DMS 273 treated with DMSO at 0.1 percent for 48 hours (cell line): ENCODE data around the gene DYNLL2.
"Not testable (repeated sequence)": the region's sequence is repeated elsewhere in the genome, so short reads cannot be mapped to it uniquely, and the experiment has no call there.

ENCODE experiments used
- DNase-seq: peaks from one replicate; lab custom pipeline; 2025; lab: John Stamatoyannopoulos, UW

DYNLL2 gene

DNA sequence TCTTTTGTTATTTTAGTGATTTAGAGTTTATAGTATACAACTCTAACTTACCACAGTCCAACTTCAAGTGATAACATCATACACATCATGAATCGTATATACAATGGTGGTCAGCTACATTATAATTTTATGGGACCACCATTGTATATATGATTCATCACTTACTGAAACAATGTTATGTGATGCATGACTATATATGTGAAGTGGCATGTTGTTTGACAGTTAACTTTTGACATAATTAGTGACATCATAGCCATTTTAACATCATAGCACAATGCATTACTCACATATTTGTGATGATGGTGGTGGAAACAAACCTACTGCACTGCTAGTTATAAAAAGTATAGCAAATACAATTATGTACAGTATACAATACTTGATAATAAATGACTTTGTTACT is 21.9 kb downstream of the DYNLL2 start:
- DNase-seq = no peak

DNA sequence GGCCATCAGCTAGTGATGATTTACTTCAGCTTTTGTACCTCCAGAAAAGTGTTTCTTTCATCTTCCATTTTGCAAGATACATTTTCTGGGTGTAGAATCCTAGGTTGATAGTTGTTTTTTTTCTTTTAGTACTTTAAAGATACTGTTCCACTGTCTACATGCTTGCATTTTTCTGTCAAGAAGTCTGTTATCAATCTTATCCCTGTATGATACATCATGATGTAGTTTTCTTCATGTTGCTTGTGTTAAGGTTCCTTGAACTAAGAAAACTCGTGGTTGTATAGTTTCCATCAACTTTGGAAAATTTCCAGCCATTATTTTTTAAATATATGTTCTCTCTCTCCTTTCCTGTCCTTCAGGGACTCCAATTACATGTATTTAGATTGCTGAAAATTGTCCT is 24.1 kb downstream of the DYNLL2 start:
- no peak for DNase-seq

DNA sequence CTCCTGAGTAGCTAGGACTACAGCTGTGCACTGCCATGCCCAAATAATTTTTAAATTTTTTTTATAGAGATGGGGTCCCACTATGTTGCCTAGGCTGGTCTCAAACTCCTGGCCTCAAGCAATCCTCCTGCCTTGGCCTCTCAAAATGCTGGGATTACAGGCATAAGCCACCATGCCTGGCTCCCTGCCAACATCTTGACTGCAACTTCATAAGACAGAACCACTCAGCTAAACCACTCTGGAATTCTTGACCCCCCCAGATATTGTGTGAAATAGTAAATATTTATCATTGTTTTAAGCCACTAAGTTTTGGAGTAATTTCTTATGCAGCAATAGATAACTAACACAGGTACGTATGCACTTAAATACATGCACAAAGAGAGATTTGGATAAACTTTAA is 26.0 kb downstream of the DYNLL2 start:
- DNase-seq = no peak

DNA sequence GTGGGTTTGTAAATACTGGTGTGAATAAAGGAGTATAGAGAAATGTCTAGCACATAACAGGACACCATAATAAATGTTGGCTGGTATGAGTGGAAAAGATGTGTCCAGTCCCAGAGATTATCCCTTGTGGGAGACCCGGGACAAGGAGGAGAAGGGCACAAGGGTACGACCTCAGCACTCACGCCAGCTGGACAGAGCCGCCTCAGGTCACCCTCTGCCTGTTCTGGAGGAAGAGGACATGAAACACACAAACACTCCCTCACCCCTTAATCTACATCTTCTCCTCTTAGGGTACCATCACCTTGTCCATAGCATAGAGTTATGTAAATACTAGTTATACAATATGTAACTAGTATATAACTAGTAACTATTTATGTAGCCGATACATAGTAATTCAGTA is 26.8 kb downstream of the DYNLL2 start:
- no peak for DNase-seq

DNA sequence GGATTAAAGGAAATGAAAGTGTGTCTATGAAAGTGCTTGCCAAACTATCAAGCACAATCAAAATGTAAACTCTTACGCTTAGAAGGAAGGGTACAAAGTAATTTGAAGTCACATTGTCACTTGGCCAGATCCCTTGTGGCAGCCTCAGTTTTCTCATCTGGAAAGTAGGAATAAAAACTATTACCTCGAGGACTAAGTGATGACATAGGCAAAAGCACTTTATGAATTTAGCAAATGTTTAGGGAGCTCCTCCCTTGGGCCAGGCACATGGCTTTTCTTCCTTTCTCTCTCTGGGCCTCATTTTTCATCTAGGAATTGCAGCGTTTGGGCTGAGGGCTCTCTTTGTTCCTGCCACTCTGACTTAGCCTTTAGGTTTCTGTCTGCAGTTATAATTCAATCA is 28.5 kb downstream of the DYNLL2 start:
- DNase-seq = no peak

DNA sequence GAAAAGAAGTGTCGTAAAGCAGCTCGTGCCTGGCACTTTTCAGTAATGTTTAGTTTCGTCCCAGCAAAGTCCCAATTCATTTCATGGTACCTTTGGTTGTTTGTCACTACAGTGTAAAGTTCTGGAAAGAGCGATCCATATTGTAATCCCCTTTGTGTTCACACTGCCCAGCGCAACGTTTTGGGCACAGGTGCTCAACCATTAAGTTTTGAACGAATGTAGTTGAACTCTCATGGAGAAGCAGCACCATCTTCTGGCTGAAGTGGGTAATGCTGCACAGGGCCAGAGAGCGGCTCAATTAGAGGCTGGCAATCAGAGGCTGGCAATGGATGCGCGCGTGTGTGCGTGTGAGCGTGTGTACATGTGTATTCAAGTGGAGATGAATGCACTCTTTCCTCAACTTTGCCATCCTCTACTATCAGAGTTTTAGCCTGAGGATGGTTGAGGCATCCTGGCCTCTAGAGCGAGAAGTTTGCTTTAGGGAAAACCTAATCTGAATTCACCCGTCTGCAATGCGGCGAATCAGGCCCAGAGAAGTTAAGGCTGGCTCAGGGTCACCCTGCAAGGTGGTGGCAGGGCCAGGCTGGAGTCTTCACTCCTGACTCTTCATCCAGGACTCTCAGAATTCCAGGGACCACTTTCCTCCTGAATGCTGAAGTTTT is 29.9 kb downstream of the DYNLL2 start:
- DNase-seq = no peak

DNA sequence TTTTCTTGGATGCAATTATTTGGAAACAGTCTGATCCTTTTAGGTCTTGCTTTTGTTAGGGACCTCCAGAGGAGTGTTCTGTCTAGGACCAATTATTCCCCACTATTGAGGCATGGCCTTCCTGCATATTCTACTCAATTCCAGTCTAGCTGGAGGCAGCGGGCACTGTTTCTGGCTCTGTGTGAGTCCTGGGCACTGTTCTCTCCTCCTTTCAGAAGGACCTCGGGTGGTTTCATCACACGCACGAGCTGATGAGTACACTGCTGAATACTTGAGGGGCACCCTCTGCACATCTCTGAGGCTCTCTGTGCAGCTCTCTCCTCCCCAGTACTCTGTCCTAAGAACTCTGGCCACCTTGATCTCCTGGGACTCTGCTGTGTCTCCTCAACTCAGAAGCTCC is 30.7 kb downstream of the DYNLL2 start:
- DNase-seq = no peak

DNA sequence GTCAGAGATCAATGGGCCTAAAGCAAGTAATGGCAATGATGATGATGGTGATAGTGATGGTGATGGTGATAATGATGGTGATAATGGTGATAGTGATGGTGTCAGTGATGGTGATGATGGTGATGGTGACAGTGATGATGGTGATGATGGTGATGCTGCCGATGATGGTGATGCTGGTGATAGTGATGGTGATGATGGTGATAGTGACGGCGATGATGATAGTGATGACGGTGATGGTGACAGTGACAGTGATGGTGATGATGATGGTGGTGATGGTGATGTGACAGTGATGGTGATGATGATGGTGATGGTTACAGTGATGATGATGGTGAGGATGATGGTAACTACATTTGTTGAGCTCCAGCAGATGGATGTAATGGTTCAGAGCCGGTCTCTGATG is 34.2 kb downstream of the DYNLL2 start:
- no peak for DNase-seq

DNA sequence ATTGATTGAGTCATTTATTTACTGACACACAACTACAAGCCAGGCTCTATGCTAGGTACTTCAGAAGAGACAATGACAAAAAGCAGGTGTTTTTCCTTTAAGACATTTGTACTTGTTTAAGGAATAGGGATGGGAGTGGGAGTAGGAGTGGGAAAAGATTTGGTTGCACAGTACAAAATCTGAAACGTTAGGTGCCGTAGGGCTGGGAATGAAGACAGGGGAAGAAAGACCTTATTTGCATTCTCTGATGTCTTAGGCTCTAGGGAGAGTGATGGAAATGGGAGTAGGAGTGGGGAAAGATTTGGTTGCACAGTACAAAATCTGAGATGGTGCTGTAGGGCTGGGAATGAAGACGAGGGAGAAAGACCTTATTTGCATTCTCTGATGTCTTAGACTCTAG is 36.3 kb downstream of the DYNLL2 start:
- DNase-seq = no peak

DNA sequence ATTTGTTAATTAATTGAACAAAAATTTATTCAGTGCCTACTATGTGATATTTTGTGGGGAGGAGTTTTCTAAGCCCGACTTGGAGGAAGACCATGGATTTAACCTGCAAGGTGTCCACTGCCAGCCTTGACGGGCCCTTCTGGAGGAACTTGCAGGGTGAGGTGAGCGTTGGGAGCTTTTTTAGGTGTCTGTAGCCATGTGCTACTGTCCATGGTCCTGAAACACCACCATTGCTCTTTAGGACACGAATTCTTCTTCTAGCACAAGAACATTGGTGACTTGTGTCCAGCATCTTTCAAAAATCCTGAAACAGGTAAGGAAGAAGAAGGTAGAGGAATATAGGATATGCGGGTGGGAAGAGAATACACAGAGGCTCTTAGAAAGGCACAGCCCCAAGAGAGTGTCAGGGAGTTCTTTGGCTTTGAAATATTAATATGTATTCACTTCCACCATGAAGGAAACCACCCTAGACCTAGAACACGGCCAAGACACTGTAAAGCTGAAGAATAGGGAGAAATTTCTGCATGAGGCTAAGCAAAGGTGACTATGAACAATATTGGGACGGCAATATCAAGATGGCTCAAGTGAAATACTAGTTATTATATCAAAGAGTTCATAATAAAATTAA is 37.1 kb downstream of the DYNLL2 start:
- DNase-seq = no peak

DNA sequence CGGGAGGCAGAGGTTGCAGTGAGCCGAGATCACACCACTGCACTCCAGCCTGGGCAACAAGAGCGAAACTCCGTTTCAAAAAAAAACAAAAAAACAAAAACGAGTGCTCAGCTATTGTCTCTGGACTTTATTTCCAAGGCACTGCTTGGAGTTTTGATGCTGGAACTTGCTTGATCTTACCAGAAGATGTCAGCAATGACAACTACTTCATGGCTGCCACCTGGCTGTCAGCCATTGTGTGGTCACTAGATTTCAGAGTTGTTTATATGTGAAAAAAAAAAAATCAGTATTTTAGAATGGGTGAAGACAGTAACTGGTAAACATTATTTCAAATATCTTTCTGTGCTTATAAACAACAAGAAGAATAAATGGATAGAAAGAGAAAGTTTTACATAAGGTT is 38.7 kb downstream of the DYNLL2 start:
- DNase-seq = no peak

DNA sequence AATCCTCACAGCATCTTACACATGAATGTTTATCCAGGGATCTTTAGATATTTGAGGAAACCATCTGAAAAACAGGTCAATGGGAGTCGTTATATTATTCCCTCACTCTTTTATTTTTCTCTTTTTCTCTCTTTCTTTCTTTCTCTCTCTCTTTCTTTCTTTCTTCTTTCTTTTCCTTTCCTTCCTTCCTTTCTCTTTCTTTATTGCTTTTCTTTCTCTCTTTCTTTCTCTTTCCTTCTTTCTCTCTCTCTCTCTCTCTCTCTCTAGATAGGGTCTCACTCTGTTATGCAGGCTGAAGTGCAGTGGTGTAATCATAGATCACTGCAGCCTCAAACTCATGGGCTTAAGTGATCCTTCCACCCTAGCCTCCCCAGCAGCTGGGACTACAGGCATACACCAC is 44.6 kb downstream of the DYNLL2 start:
- no peak for DNase-seq

DNA sequence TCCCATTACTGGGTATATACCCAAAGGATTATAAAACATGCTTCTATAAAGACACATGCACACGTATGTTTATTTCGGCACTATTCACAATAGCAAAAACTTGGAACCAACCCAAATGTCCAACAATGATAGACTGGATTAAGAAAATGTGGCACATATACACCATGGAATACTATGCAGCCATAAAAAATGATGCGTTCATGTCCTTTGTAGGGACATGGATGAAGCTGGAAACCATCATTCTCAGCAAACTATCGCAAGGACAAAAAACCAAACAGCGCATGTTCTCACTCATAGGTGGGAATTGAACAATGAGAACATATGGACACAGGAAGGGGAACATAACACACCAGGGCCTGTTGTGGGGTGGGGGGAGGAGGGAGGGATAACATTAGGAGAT is 49.5 kb downstream of the DYNLL2 start:
- not testable (repeated sequence) for DNase-seq

DNA sequence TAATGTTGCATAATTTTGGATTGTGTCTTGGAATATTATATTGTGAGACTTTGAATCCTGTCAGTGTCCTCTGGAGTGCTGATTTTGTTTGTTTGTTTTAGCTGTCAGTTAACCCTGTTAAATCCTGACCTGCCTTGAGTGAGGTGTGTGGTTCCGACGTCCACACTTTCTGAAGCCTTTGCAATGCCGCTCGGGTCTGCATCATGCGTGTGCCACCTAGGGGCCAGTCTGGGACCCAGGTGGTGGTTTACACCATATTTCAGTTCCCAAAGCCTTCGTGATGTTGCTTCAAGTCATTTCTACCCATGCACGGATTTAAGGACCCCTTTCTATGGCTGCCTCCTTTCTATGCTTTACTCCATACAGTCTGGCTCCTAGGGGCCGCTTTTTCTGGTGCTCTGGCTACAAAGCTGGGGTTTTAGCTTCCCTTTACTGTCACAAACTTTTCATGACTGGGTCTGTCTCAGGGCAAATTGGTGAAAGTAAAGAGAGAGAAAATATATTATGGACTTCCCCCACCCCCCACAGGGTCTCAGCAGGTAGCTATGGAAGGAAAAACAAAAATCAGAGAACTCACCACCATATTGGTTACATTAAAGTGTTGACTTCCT is 53.6 kb downstream of the DYNLL2 start:
- no peak for DNase-seq

DNA sequence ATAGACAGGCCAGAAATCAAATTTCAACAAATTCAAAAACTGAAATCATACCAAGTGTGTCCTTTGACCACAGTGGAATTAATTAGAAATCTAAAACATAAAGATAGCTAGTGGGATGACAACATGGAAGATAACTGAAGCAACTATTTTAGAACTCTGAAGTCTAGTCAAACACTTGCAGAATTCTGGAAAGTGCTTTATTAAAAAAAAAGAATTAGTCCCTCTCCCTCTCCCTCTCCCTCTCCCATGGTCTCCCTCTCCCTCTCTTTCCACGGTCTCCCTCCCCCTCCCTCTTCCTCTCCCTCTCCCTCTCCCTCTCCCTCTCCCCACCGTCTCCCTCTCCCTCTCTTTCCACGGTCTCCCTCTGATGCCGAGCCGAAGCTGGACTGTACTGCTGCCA is 58.3 kb downstream of the DYNLL2 start:
- DNase-seq = no peak

DNA sequence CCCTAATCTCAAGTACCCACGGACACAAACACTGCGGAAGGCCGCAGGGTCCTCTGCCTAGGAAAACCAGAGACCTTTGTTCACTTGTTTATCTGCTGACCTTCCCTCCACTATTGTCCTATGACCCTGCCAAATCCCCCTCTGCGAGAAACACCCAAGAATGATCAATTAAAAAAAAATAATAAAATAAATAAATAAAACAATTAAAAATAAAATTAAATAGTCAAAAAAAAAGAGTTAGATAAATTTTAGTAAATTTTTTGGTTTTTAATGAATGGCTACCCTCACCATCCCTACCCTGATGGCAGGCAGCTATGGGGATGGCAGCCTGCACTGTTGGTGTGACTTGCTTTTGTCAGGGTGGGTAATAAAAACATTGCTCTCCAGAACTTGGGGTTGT is 60.1 kb downstream of the DYNLL2 start:
- not testable (repeated sequence) for DNase-seq

DNA sequence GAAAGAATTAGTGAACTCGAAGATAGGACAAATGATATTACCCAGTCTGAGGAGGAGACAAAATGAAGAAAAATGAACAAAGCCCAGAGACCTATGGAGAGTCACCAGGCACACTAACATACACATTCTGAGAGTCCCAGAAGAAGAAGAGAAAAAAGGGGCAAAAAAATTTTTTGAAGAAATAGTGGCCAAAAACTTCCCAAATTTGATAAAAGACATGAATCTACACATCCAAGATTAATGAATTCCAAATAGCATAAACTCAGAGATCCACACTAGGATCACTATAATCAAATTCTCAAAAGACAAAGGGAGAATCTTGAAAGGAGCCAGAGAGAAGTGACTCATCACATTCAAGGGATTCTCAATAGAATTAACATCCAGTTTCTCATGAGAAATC is 61.6 kb downstream of the DYNLL2 start:
- DNase-seq = no peak
